SW480 (cell line): ENCODE results near the gene LMOD3.

ENCODE experiments used
- DNase-seq: peaks from one replicate; pipeline ENCODE4 v3.0.0-alpha.2; 2016; ENCODE audit warnings: low spot score

Gene LMOD3

GRCh38 chr3:69122403-69122802 lies at the start of gene LMOD3:
TSS of gene LMOD3 (minus strand) at chr3:69122595. CDS start at chr3:69122386, 209 bp downstream.
- no peak for DNase-seq

GRCh38 chr3:69172058-69172457 lies 49.7 kb upstream of the LMOD3 start:
- DNase-seq: no peak

GRCh38 chr3:69166446-69166845 lies 44.1 kb upstream of the LMOD3 start:
- DNase-seq: no peak

GRCh38 chr3:69165744-69166143 lies 43.3 kb upstream of the LMOD3 start:
- DNase-seq: no peak

GRCh38 chr3:69164296-69164695 lies 41.9 kb upstream of the LMOD3 start:
- no peak for DNase-seq

- DNase-seq: no peak
Observed at GRCh38 chr3:69162308-69162980, 40.0 kb upstream of the LMOD3 start.

GRCh38 chr3:69161587-69162307 lies 39.4 kb upstream of the LMOD3 start:
- peak; percentile 66 for DNase-seq

- no peak for DNase-seq
Observed at GRCh38 chr3:69160525-69160924, 38.1 kb upstream of the LMOD3 start.

- DNase-seq: no peak
Observed at GRCh38 chr3:69160107-69160506, 37.7 kb upstream of the LMOD3 start.

GRCh38 chr3:69149586-69149985 lies 27.2 kb upstream of the LMOD3 start:
- DNase-seq: no peak

- no peak for DNase-seq
Observed at GRCh38 chr3:69145688-69146087, 23.3 kb upstream of the LMOD3 start.

GRCh38 chr3:69144631-69145245 lies 22.3 kb upstream of the LMOD3 start:
- peak; percentile 96 for DNase-seq

GRCh38 chr3:69143612-69144011 lies 21.2 kb upstream of the LMOD3 start:
- peak; percentile 90 for DNase-seq

- no peak for DNase-seq
Observed at GRCh38 chr3:69142797-69143454, 20.5 kb upstream of the LMOD3 start.

GRCh38 chr3:69142090-69142489 lies 19.7 kb upstream of the LMOD3 start:
- DNase-seq: no peak

GRCh38 chr3:69141313-69141712 lies 18.9 kb upstream of the LMOD3 start:
- no peak for DNase-seq

GRCh38 chr3:69137412-69137811 lies 15.0 kb upstream of the LMOD3 start:
- DNase-seq: no peak

- DNase-seq: no peak
Observed at GRCh38 chr3:69137005-69137404, 14.6 kb upstream of the LMOD3 start.

- no peak for DNase-seq
Observed at GRCh38 chr3:69130689-69131088, 8.3 kb upstream of the LMOD3 start.

- no peak for DNase-seq
Observed at GRCh38 chr3:69129531-69129930, 7.1 kb upstream of the LMOD3 start.

GRCh38 chr3:69128509-69128908 lies 6.1 kb upstream of the LMOD3 start:
- DNase-seq: no peak

- DNase-seq: no peak
Observed at GRCh38 chr3:69126999-69127398, 4.6 kb upstream of the LMOD3 start.

- no peak for DNase-seq
Observed at GRCh38 chr3:69126216-69126615, 3.8 kb upstream of the LMOD3 start.
